SK-N-SH treated with all-trans-retinoic acid at 6 μM for 48 hours (cell line): ENCODE measurements around the gene ABCC6.

Experiments used
- ATAC-seq: fragments of 200-7000 bp; cut with Tn5 transposase; 3 replicates; pipeline ENCODE4 v1.9.1; 2020; ENCODE audit warnings: mild to moderate bottlenecking, moderate library complexity
- ARNTL ChIP-seq: fragments of 450-650 bp; formaldehyde crosslinking; IDR thresholded peaks from 2 replicates; pipeline ENCODE4 v1.5.0; 2020; ENCODE audit warnings: low read depth, mild to moderate bottlenecking, moderate library complexity, borderline replicate concordance
- BACH2 ChIP-seq: fragments of 250-450 bp; sonication (Bioruptor Pico); IDR thresholded peaks from 2 replicates; pipeline ENCODE4 v1.9.0; 2021; ENCODE audit warnings: mild to moderate bottlenecking, borderline replicate concordance
- CSDC2 ChIP-seq: fragments of 250-450 bp; sonication (Bioruptor Pico); IDR thresholded peaks from 2 replicates; pipeline ENCODE4 v1.5.0; 2020; ENCODE audit warnings: mild to moderate bottlenecking, moderate library complexity
- ESRRG ChIP-seq: fragments of 250-450 bp; sonication (Bioruptor Pico); IDR thresholded peaks from 2 replicates; pipeline ENCODE4 v1.6.1; 2021; ENCODE audit warnings: mild to moderate bottlenecking
- GLIS3 ChIP-seq: fragments of 250-450 bp; sonication (Bioruptor Pico); IDR thresholded peaks from 2 replicates; pipeline ENCODE4 v1.5.0; 2020; ENCODE audit warnings: mild to moderate bottlenecking, moderate library complexity
- ISL1 ChIP-seq: fragments of 250-450 bp; sonication (Bioruptor Pico); IDR thresholded peaks from 2 replicates; pipeline ENCODE4 v2.1.2; 2022; ENCODE audit warnings: mild to moderate bottlenecking, moderate library complexity
- OSR1 ChIP-seq: fragments of 250-450 bp; sonication (Bioruptor Pico); IDR thresholded peaks from 2 replicates; pipeline ENCODE4 v1.8.0; 2022; ENCODE audit warnings: moderate library complexity, mild to moderate bottlenecking, inconsistent platforms
- PATZ1 ChIP-seq: fragments of 250-450 bp; sonication (Bioruptor Pico); IDR thresholded peaks from 2 replicates; pipeline ENCODE4 v1.8.0; 2020; ENCODE audit warnings: mild to moderate bottlenecking, moderate library complexity, borderline replicate concordance
- POU6F1 ChIP-seq: fragments of 250-450 bp; sonication (Bioruptor Pico); IDR thresholded peaks from 2 replicates; pipeline ENCODE4 v1.8.0; 2021; ENCODE audit warnings: low read depth, mild to moderate bottlenecking, moderate library complexity, borderline replicate concordance
- PPARA ChIP-seq: fragments of 250-450 bp; sonication (Bioruptor Pico); IDR thresholded peaks from 2 replicates; pipeline ENCODE4 v1.5.0; 2020; ENCODE audit warnings: mild to moderate bottlenecking, borderline replicate concordance
- RARB ChIP-seq: fragments of 250-450 bp; sonication (Bioruptor Pico); IDR thresholded peaks from 2 replicates; pipeline ENCODE4 v1.8.0; 2021; ENCODE audit warnings: mild to moderate bottlenecking, moderate library complexity
- SNAI2 ChIP-seq: fragments of 250-450 bp; sonication (Bioruptor Pico); IDR thresholded peaks from 2 replicates; pipeline ENCODE4 v1.5.0; 2020; ENCODE audit warnings: mild to moderate bottlenecking, moderate library complexity
- TCF4 ChIP-seq: fragments of 250-450 bp; sonication (Bioruptor Pico); IDR thresholded peaks from 2 replicates; pipeline ENCODE4 v1.8.0; 2021; ENCODE audit warnings: mild to moderate bottlenecking, moderate library complexity, borderline replicate concordance
- TOX ChIP-seq: fragments of 250-450 bp; sonication (Bioruptor Pico); IDR thresholded peaks from 2 replicates; pipeline ENCODE4 v1.8.0; 2021; ENCODE audit warnings: mild to moderate bottlenecking, moderate library complexity, borderline replicate concordance
- TSHZ2 ChIP-seq: fragments of 250-450 bp; sonication (Bioruptor Pico); IDR thresholded peaks from 2 replicates; pipeline ENCODE4 v1.5.0; 2020; ENCODE audit warnings: mild to moderate bottlenecking, moderate library complexity
- ZC3H10 ChIP-seq: fragments of 250-450 bp; sonication (Bioruptor Pico); IDR thresholded peaks from 2 replicates; pipeline ENCODE4 v1.5.1; 2021; ENCODE audit warnings: mild to moderate bottlenecking, moderate library complexity
- ZFP3 ChIP-seq: fragments of 250-450 bp; sonication (Bioruptor Pico); IDR thresholded peaks from 2 replicates; pipeline ENCODE4 v1.5.0; 2020; ENCODE audit warnings: mild to moderate bottlenecking, moderate library complexity
- ZFP30 ChIP-seq: fragments of 450-650 bp; formaldehyde crosslinking; IDR thresholded peaks from 2 replicates; pipeline ENCODE4 v1.5.0; 2022; ENCODE audit warnings: mild to moderate bottlenecking, moderate library complexity
- ZNF565 ChIP-seq: fragments of 450-650 bp; formaldehyde crosslinking; conservative IDR thresholded peaks from 2 replicates; pipeline ENCODE4 v1.5.0; 2020; ENCODE audit warnings: low read depth, mild to moderate bottlenecking, moderate library complexity
- ZNF70 ChIP-seq: fragments of 450-650 bp; formaldehyde crosslinking; IDR thresholded peaks from 2 replicates; pipeline ENCODE4 v1.5.0; 2020; ENCODE audit warnings: mild to moderate bottlenecking, moderate library complexity
- ZNF8 ChIP-seq: fragments of 450-650 bp; formaldehyde crosslinking; IDR thresholded peaks from 2 replicates; pipeline ENCODE4 v1.5.0; 2020; ENCODE audit warnings: mild to moderate bottlenecking, moderate library complexity
- TF ChIP-seq, protein P1 (sequence below): fragments of 250-450 bp; sonication (Bioruptor Pico); IDR thresholded peaks from 2 replicates; pipeline ENCODE4 v1.5.1; 2020; ENCODE audit warnings: low read depth, mild to moderate bottlenecking, moderate library complexity
- TF ChIP-seq, protein P2 (sequence below): fragments of 250-450 bp; sonication (Bioruptor Pico); IDR thresholded peaks from 2 replicates; pipeline ENCODE4 v1.5.1; 2021; ENCODE audit warnings: mild to moderate bottlenecking, moderate library complexity

The ABCC6 gene

DNA sequence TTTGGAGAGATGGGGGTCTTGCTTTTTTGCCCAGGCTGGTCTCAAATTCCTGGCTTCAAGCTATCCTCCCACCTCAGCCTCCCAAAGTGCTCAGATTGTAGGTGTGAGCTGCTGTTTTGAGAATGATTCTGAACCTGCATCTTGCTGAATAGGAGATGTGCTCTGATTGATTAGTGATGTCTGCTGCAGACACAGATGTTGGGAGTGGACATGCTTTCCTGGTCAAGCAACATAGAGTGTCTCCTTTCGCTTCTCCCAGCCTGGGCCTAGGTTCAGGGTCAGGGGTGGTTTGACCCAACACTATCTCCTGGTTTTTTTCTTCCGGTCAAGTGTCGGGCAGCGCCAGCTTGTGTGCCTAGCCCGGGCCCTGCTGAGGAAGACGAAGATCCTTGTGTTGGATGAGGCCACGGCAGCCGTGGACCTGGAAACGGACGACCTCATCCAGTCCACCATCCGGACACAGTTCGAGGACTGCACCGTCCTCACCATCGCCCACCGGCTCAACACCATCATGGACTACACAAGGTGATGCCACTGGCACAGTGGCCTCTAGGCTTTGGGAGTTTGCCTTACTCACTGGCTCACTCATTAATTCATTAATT is 85.2 kb downstream of the ABCC6 start:
- TF ChIP-seq RARB (CRISPR knock-in tag) = no peak
- TF ChIP-seq ZNF8 = no peak
- TF ChIP-seq ARNTL = no peak
- no peak for TF ChIP-seq PATZ1 (CRISPR knock-in tag)
- TF ChIP-seq, protein P1, sequence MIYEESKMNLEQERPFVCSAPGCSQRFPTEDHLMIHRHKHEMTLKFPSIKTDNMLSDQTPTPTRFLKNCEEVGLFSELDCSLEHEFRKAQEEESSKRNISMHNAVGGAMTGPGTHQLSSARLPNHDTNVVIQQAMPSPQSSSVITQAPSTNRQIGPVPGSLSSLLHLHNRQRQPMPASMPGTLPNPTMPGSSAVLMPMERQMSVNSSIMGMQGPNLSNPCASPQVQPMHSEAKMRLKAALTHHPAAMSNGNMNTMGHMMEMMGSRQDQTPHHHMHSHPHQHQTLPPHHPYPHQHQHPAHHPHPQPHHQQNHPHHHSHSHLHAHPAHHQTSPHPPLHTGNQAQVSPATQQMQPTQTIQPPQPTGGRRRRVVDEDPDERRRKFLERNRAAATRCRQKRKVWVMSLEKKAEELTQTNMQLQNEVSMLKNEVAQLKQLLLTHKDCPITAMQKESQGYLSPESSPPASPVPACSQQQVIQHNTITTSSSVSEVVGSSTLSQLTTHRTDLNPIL (CRISPR knock-in tag) = no peak
- no peak for TF ChIP-seq TCF4 (CRISPR knock-in tag)
- no peak for TF ChIP-seq BACH2 (CRISPR knock-in tag)
- no peak for TF ChIP-seq CSDC2
- TF ChIP-seq ISL1 (CRISPR knock-in tag) = no peak
- TF ChIP-seq SNAI2 (CRISPR knock-in tag) = no peak
- TF ChIP-seq, protein P2, sequence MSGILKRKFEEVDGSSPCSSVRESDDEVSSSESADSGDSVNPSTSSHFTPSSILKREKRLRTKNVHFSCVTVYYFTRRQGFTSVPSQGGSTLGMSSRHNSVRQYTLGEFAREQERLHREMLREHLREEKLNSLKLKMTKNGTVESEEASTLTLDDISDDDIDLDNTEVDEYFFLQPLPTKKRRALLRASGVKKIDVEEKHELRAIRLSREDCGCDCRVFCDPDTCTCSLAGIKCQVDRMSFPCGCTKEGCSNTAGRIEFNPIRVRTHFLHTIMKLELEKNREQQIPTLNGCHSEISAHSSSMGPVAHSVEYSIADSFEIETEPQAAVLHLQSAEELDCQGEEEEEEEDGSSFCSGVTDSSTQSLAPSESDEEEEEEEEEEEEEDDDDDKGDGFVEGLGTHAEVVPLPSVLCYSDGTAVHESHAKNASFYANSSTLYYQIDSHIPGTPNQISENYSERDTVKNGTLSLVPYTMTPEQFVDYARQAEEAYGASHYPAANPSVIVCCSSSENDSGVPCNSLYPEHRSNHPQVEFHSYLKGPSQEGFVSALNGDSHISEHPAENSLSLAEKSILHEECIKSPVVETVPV = no peak
- no peak for TF ChIP-seq ZNF565
- TF ChIP-seq PPARA (CRISPR knock-in tag) = no peak
- TF ChIP-seq TOX (CRISPR knock-in tag) = no peak
- no peak for TF ChIP-seq POU6F1 (CRISPR knock-in tag)
- no peak for TF ChIP-seq ZFP3 (CRISPR knock-in tag)
- TF ChIP-seq GLIS3 (CRISPR knock-in tag) = no peak
- TF ChIP-seq ESRRG (CRISPR knock-in tag) = no peak
- ATAC-seq = no peak

- TF ChIP-seq ESRRG (CRISPR knock-in tag) (no peak), SNAI2 (CRISPR knock-in tag) (no peak), ZC3H10 (CRISPR knock-in tag) (no peak), ZNF8 (no peak), ZFP30 (no peak), PATZ1 (CRISPR knock-in tag) (no peak), ISL1 (CRISPR knock-in tag) (no peak)
- no peak for ATAC-seq
These were observed 86.2 kb downstream of the ABCC6 start for GRCh38 chr16:16137110-16137509.

DNA sequence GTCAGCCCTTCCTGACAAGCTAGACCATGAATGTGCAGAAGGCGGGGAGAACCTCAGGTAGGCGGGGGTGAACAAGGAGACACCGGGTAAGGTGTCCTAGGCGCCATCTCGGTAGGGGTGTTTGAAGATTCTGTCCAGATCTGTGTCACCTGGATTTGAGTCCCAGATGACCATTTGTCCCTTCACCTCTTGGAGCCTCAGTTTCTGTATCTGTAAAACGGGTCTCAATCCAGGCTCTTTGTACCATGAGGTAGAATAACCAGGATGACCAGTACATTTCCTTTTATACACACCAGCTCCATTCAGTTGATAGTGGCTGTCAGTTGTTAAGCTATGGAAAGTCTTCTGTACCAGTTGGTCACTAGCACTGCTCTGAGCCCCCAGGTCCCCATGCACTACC is 86.7 kb downstream of the ABCC6 start:
- TF ChIP-seq OSR1 (CRISPR knock-in tag) = no peak
- TF ChIP-seq TSHZ2 (CRISPR knock-in tag) = no peak
- no peak for TF ChIP-seq ZFP30
- TF ChIP-seq TCF4 (CRISPR knock-in tag) = no peak
- no peak for TF ChIP-seq ESRRG (CRISPR knock-in tag)
- no peak for TF ChIP-seq ZNF70
- no peak for TF ChIP-seq CSDC2
- TF ChIP-seq PPARA (CRISPR knock-in tag) = no peak
- no peak for TF ChIP-seq ARNTL
- TF ChIP-seq TOX (CRISPR knock-in tag) = no peak
- no peak for TF ChIP-seq GLIS3 (CRISPR knock-in tag)
- TF ChIP-seq SNAI2 (CRISPR knock-in tag) = no peak
- no peak for TF ChIP-seq PATZ1 (CRISPR knock-in tag)
- no peak for ATAC-seq
